Measurements from ENCODE around the gene BICD2. TPM values are rescaled to one million over a fixed set of nuclear protein-coding genes. Genes with fewer than 3 reads are reported as not detected.
A peak's percentile ranks its signal among the peaks of the same experiment; 100 is the strongest.

The BICD2 gene
- total and polyA plus RNA-seq, 10 donors: 9.4 to 55.7 (median 35.9) TPM

GRCh38 chr9:92734931-92735635 is 29.6 kb downstream of the BICD2 start:
- DNase-seq: peak; percentile 77
- intact Hi-C loops (cut with DNase I; ENCODE audit: low total_unique reads): no loop called here
- no peak for TF ChIP-seq POLR2A (IDR thresholded peaks at IDR 0.05)
- no peak for TF ChIP-seq CTCF (IDR thresholded peaks at IDR 0.05 in 8 of 11, conservative IDR thresholded peaks at IDR 0.05 in 3 of 11)
- no peak for TF ChIP-seq POLR2AphosphoS5 (IDR thresholded peaks at IDR 0.05)
- H3K4me3 ChIP-seq: no peak overlapping the region
- H3K9me3 ChIP-seq: no peaks in the 10 kb centered on the region
- H3K27me3 ChIP-seq (replicated peaks in 1 of 7): no peaks in the 10 kb centered on the region
- H3K36me3 ChIP-seq: peaks cover 0 to 12% (median 0%) of the 10 kb centered on the region in 6 donors
- H3K27ac ChIP-seq: peak overlapping the region in 2 of 8 donors; percentile 14 to 67
- peaks cover 5 to 93% (median 70%) of the 10 kb centered on the region in 6 donors for H3K4me1 ChIP-seq
- WGBS, 5 donors: 82 to 91% (median 88%) methylated on average over 5 to 9 of the region's 9 CpGs

- intact Hi-C loops (cut with DNase I; ENCODE audit: low total_unique reads): no loop called here
- 95 to 98% (median 97%) methylated on average over 7 to 8 of the region's 8 CpGs for WGBS, 5 donors
- DNase-seq: peak; percentile 73
Observed at GRCh38 chr9:92730897-92731296, 33.7 kb downstream of the BICD2 start.

GRCh38 chr9:92729735-92730155 is 34.9 kb downstream of the BICD2 start:
- peak; percentile 77 for DNase-seq
- TF ChIP-seq CTCF (IDR thresholded peaks at IDR 0.05 in 8 of 11, conservative IDR thresholded peaks at IDR 0.05 in 3 of 11) (no peak), POLR2A (IDR thresholded peaks at IDR 0.05) (no peak), POLR2AphosphoS5 (IDR thresholded peaks at IDR 0.05) (no peak)

More at GRCh38 chr9:92730897-92731296, 33.7 kb downstream of the BICD2 start:
- TF ChIP-seq POLR2AphosphoS5 (IDR thresholded peaks at IDR 0.05): peak in 1 of 3 donors; percentile 11
- TF ChIP-seq CTCF (IDR thresholded peaks at IDR 0.05 in 8 of 11, conservative IDR thresholded peaks at IDR 0.05 in 3 of 11): no peak
- Histone ChIP-seq H3K36me3 (peaks cover 3 to 46% (median 13%) of the 10 kb centered on the region in 6 donors), H3K27ac (peak overlapping the region in 2 of 8 donors; percentile 3 to 85), H3K9me3 (no peaks in the 10 kb centered on the region), H3K4me1 (peaks cover 18 to 93% (median 72%) of the 10 kb centered on the region in 6 donors), H3K27me3 (replicated peaks in 1 of 7) (no peaks in the 10 kb centered on the region), H3K4me3 (no peak overlapping the region)

More at GRCh38 chr9:92729735-92730155, 34.9 kb downstream of the BICD2 start:
- intact Hi-C loops (cut with DNase I; ENCODE audit: low total_unique reads): no loop called here
- Histone ChIP-seq H3K4me1 (peaks cover 18 to 89% (median 60%) of the 10 kb centered on the region in 6 donors), H3K27me3 (replicated peaks in 1 of 7) (no peaks in the 10 kb centered on the region), H3K9me3 (no peaks in the 10 kb centered on the region), H3K4me3 (peak overlapping the region in 1 of 8 donors; percentile 63), H3K36me3 (peaks cover 3 to 57% (median 13%) of the 10 kb centered on the region in 6 donors), H3K27ac (peak overlapping the region in 4 of 8 donors; percentile 34 to 85 (median 60))
- 82 to 90% (median 89%) methylated on average over 8 to 9 of the region's 9 CpGs for WGBS, 5 donors
